ENCODE measurements around the gene SYCP2L. TPM values are rescaled to one million over a fixed set of nuclear protein-coding genes. Genes with fewer than 3 reads are reported as not detected.
"Not testable (repeated sequence)": the region's sequence is repeated elsewhere in the genome, so short reads cannot be mapped to it uniquely, and the experiment has no call there.

SYCP2L gene
- total RNA-seq, 1 donor from 2014 or later, result 6.4 TPM

DNA sequence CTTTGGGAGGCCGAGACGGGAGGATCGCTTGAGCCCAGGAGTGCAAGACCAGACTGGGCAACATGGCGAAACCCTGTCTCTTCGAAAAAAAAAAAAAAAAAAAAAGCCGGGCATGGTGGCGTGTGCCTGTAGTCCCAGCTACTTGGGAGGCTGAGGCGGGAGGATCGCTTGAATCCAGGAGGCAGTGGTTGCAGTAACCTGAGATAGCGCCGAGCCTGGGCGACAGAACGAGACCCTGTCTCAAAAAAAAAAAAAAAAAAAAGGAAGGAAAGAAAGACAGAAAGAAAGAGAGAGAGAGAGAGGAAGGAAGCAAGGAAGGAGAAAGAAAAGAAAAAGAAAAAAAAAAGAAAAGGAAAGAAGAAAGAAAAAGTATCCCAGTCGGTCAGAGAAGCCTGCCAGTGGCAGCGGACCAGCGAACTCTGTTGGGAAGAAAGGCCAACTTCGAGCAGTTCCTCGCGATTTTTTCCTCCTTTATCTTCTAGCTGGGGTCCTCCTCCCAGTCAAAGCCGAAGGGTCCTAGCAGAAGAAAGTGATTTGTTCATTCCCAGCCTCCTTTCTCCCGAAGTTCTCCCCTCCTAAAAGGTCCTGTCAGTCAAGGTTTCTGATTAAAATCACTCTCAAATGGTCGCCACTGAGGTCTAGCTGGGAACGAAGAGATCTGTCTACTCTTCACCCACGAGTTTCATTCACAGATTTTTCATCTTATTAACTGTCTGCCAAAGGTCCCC is 2.4 kb upstream of the SYCP2L start:
- Histone ChIP-seq H3K9me3 (ENCODE audit: insufficient read depth, low read depth, low read length) (no peaks in the 10 kb centered on the region), H3K9ac (ENCODE audit: low read length) (no peak overlapping the region), H3K4me2 (ENCODE audit: low read length) (peak overlapping the region; percentile 28), H3K36me3 (ENCODE audit: insufficient read depth, low read length) (no peaks in the 10 kb centered on the region), H3K79me2 (ENCODE audit: insufficient read depth, low read length) (no peaks in the 10 kb centered on the region), H3K27me3 (ENCODE audit: insufficient read depth, low read length) (peaks cover 73% of the 10 kb centered on the region), H4K20me1 (ENCODE audit: insufficient read depth, low read length) (no peaks in the 10 kb centered on the region), H2AFZ (ENCODE audit: low read depth, low read length) (no peak overlapping the region), H3K4me1 (ENCODE audit: insufficient read depth, low read length) (peaks cover 7% of the 10 kb centered on the region), H3K27ac (ENCODE audit: low read depth, low read length) (no peak overlapping the region), H3K4me3 (ENCODE audit: insufficient read depth, low read depth, low read length) (no peak overlapping the region)
- Mint-ChIP-seq H3K4me3 (ENCODE audit: unreplicated experiment) (peak overlapping the region; percentile 42), H3K27me3 (ENCODE audit: low read depth, unreplicated experiment) (peaks cover 56% of the 10 kb centered on the region), H3K27ac (ENCODE audit: unreplicated experiment) (no peak overlapping the region), H3K4me1 (ENCODE audit: low read depth, unreplicated experiment) (peaks cover 4% of the 10 kb centered on the region), H3K36me3 (ENCODE audit: low read depth, unreplicated experiment) (no peaks in the 10 kb centered on the region), H3K9me3 (ENCODE audit: unreplicated experiment) (peaks cover 2% of the 10 kb centered on the region)
- TF ChIP-seq EZH2 (IDR thresholded peaks at IDR 0.05; ENCODE audit: insufficient read depth, low read length), result no peak
- TF ChIP-seq, protein P1, sequence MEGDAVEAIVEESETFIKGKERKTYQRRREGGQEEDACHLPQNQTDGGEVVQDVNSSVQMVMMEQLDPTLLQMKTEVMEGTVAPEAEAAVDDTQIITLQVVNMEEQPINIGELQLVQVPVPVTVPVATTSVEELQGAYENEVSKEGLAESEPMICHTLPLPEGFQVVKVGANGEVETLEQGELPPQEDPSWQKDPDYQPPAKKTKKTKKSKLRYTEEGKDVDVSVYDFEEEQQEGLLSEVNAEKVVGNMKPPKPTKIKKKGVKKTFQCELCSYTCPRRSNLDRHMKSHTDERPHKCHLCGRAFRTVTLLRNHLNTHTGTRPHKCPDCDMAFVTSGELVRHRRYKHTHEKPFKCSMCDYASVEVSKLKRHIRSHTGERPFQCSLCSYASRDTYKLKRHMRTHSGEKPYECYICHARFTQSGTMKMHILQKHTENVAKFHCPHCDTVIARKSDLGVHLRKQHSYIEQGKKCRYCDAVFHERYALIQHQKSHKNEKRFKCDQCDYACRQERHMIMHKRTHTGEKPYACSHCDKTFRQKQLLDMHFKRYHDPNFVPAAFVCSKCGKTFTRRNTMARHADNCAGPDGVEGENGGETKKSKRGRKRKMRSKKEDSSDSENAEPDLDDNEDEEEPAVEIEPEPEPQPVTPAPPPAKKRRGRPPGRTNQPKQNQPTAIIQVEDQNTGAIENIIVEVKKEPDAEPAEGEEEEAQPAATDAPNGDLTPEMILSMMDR (IDR thresholded peaks at IDR 0.05; ENCODE audit: insufficient read depth, low read depth, low read length), result no peak
- FAIRE-seq, result no peak
- no peak for DNase-seq (ENCODE audit: low read depth)

DNA sequence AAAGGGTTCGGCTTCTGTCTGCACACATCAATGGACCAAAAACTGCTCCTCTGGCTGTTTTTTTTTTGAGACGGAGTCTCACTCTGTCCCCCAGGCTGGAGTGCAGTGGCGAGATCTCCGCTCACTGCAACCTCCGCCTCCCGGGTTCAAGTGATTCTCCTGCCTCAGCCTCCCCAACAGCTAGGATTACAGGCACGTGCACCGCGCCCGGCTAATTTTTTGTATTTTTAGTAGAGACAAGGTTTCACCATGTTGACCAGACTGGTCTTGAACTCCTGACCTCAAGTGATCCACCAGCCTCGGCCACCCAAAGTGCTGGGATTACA is 524 bp upstream of the SYCP2L start:
- H3K27ac ChIP-seq (ENCODE audit: low read depth, low read length); H3K9ac ChIP-seq (ENCODE audit: low read length); DNase-seq (ENCODE audit: low read depth); H3K4me1 Mint-ChIP-seq (ENCODE audit: low read depth, unreplicated experiment); H3K9me3 ChIP-seq (ENCODE audit: insufficient read depth, low read depth, low read length); H4K20me1 ChIP-seq (ENCODE audit: insufficient read depth, low read length); H3K36me3 Mint-ChIP-seq (ENCODE audit: low read depth, unreplicated experiment); H3K79me2 ChIP-seq (ENCODE audit: insufficient read depth, low read length); H3K4me1 ChIP-seq (ENCODE audit: insufficient read depth, low read length); FAIRE-seq; H3K9me3 Mint-ChIP-seq (ENCODE audit: unreplicated experiment); H3K36me3 ChIP-seq (ENCODE audit: insufficient read depth, low read length): not testable (repeated sequence)
- Histone ChIP-seq H3K4me3 (ENCODE audit: insufficient read depth, low read depth, low read length) (peak overlapping the region; percentile 60), H2AFZ (ENCODE audit: low read depth, low read length) (peak overlapping the region; percentile 91), H3K27me3 (ENCODE audit: insufficient read depth, low read length) (peaks cover 59% of the 10 kb centered on the region), H3K4me2 (ENCODE audit: low read length) (peak overlapping the region; percentile 89)
- H3K27me3 Mint-ChIP-seq (ENCODE audit: low read depth, unreplicated experiment), result peaks cover 39% of the 10 kb centered on the region
- peak overlapping the region; percentile 85 for H3K27ac Mint-ChIP-seq (ENCODE audit: unreplicated experiment)
- H3K4me3 Mint-ChIP-seq (ENCODE audit: unreplicated experiment), result peak overlapping the region; percentile 95

DNA sequence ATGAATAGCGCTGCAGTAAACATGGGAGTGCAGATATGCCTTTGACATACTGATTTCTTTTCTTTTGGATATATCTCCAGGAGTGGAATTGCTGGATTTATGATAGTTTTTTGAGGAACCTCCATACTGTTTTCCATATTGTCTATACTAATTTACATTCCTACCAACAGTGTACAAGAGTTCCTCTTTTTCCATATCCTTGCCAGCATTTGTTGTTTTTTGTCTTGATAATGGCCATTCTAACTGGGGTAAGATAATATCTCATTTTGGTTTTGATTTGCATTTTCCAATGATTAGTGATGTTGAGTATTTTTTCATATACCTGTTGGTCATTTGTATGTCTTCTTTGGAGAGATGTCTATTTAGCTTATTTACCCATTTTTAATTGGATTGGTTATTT is 3.3 kb downstream of the SYCP2L start:
- H3K4me3 Mint-ChIP-seq (ENCODE audit: unreplicated experiment), result no peak overlapping the region
- Histone ChIP-seq H3K4me2 (ENCODE audit: low read length) (no peak overlapping the region), H3K4me1 (ENCODE audit: insufficient read depth, low read length) (peaks cover 3% of the 10 kb centered on the region), H3K9ac (ENCODE audit: low read length) (no peak overlapping the region), H3K79me2 (ENCODE audit: insufficient read depth, low read length) (no peaks in the 10 kb centered on the region), H3K4me3 (ENCODE audit: insufficient read depth, low read depth, low read length) (no peak overlapping the region), H3K27ac (ENCODE audit: low read depth, low read length) (no peak overlapping the region), H3K36me3 (ENCODE audit: insufficient read depth, low read length) (no peaks in the 10 kb centered on the region), H3K9me3 (ENCODE audit: insufficient read depth, low read depth, low read length) (no peaks in the 10 kb centered on the region), H4K20me1 (ENCODE audit: insufficient read depth, low read length) (no peaks in the 10 kb centered on the region), H3K27me3 (ENCODE audit: insufficient read depth, low read length) (peaks cover 22% of the 10 kb centered on the region), H2AFZ (ENCODE audit: low read depth, low read length) (no peak overlapping the region)
- no peaks in the 10 kb centered on the region for H3K36me3 Mint-ChIP-seq (ENCODE audit: low read depth, unreplicated experiment)
- peaks cover 1% of the 10 kb centered on the region for H3K9me3 Mint-ChIP-seq (ENCODE audit: unreplicated experiment)
- DNase-seq (ENCODE audit: low read depth), result no peak
- peaks cover 7% of the 10 kb centered on the region for H3K27me3 Mint-ChIP-seq (ENCODE audit: low read depth, unreplicated experiment)
- FAIRE-seq, result no peak
- TF ChIP-seq, protein P1 (IDR thresholded peaks at IDR 0.05; ENCODE audit: insufficient read depth, low read depth, low read length), result no peak
- no peak for TF ChIP-seq EZH2 (IDR thresholded peaks at IDR 0.05; ENCODE audit: insufficient read depth, low read length)
- H3K4me1 Mint-ChIP-seq (ENCODE audit: low read depth, unreplicated experiment), result no peaks in the 10 kb centered on the region
- no peak overlapping the region for H3K27ac Mint-ChIP-seq (ENCODE audit: unreplicated experiment)
